HepG2 (cell line): Measurements from ENCODE around the gene NGLY1. TPM values are rescaled to one million over a fixed set of nuclear protein-coding genes. Genes with fewer than 3 reads are reported as not detected.

Experiments
- ATAC-seq: fragments of 200-7000 bp; cut with Tn5 transposase; 3 replicates; pipeline ENCODE4 v1.9.1; 2020; ENCODE audit warnings: mild to moderate bottlenecking, moderate library complexity
- BruUV-seq: library from RNA; stranded (reverse); fragments of 400-500 nt; replicated peaks from 2 replicates; lab custom pipeline; 2021; lab: Mats Ljungman, UMichigan
- CTCF ChIA-PET: fragments of 300-600 bp; formaldehyde crosslinking; extraction: SDS; loops from one replicate; lab custom pipeline; 2021; ENCODE audit warnings: low total read pairs, inconsistent platforms, low intra/inter-chr PET ratio; lab: Yijun Ruan, JAX
- POLR2A ChIA-PET: fragments of 350-600 bp; sonication (Branson Sonifier 250); formaldehyde crosslinking; loops from one replicate; lab custom pipeline; 2020; ENCODE audit warnings: antibody characterized with exemption, inconsistent platforms; lab: Yijun Ruan, JAX
- DNase-seq: peaks from one replicate; pipeline ENCODE4 v3.0.0-alpha.2; 2015; ENCODE audit warnings: low spot score
- FAIRE-seq: peaks from 3 replicates; lab custom pipeline; 2011; peaks lifted over from hg19 to GRCh38; lab: Jason Lieb, UNC
- H2AFZ ChIP-seq: one replicate; pipeline ENCODE4 v1.6.1; 2011; ENCODE audit warnings: low read length, inconsistent platforms
- H3K27ac ChIP-seq: fragments of 300-600 bp; 3 replicates; pipeline ENCODE4 v1.8.0; 2011; ENCODE audit warnings: mixed run types, mild to moderate bottlenecking, mixed read lengths, low read length, inconsistent platforms; ENCODE audit not compliant: insufficient read depth; ENCODE audit errors: extremely low read length
- H3K27me3 ChIP-seq, 2 experiments: fragments of 200-600 bp in 1 of 2; 2 replicates in 1 of 2; 3 replicates in 1 of 2; pipeline versions ENCODE4 v1.6.0 to v1.8.0; 2011; ENCODE audit warnings: low read length in 2 of 2, mild to moderate bottlenecking in 2 of 2, moderate library complexity in 2 of 2, inconsistent platforms in 1 of 2; ENCODE audit not compliant: insufficient read depth in 2 of 2, control insufficient read depth in 1 of 2
- H3K36me3 ChIP-seq, 2 experiments: fragments of 200-600 bp in 1 of 2; replicated peaks in 1 of 2; 2 replicates in 1 of 2; 3 replicates in 1 of 2; pipeline versions ENCODE4 v1.5.1 to v1.8.0; 2011; ENCODE audit warnings: low read length in 2 of 2, inconsistent platforms in 1 of 2; ENCODE audit not compliant: insufficient read depth in 2 of 2, control insufficient read depth in 1 of 2
- H3K4me1 ChIP-seq: 2 replicates; pipeline ENCODE4 v1.5.1; 2012; ENCODE audit warnings: low read length, inconsistent platforms; ENCODE audit not compliant: insufficient read depth
- H3K4me2 ChIP-seq: 2 replicates; pipeline ENCODE4 v1.6.0; 2011; ENCODE audit warnings: low read depth, low read length, inconsistent platforms
- H3K4me3 ChIP-seq, 3 experiments: fragments of 200-600 bp in 1 of 3; sonication (generic), shearing (Covaris generic) in 1 of 3; replicated peaks in 1 of 3; 2 replicates each; pipeline ENCODE4 v1.5.1; 2011 to 2016; ENCODE audit warnings: low read length in 3 of 3, inconsistent platforms in 2 of 3, low read depth in 2 of 3, mild to moderate bottlenecking in 2 of 3, control low read depth in 1 of 3, mixed read lengths in 1 of 3; ENCODE audit not compliant: insufficient read depth in 1 of 3
- H3K79me2 ChIP-seq: one replicate; pipeline ENCODE4 v1.6.1; 2011; ENCODE audit warnings: low read length, inconsistent platforms; ENCODE audit not compliant: insufficient read depth
- H3K9ac ChIP-seq: 2 replicates; pipeline ENCODE4 v1.6.0; 2011; ENCODE audit warnings: mild to moderate bottlenecking, low read depth, low read length, inconsistent platforms; ENCODE audit not compliant: insufficient read depth
- H3K9me3 ChIP-seq: 2 replicates; pipeline ENCODE4 v1.5.1; 2012; ENCODE audit warnings: mild to moderate bottlenecking, low read length
- H4K20me1 ChIP-seq: 2 replicates; pipeline ENCODE4 v1.6.0; 2011; ENCODE audit warnings: inconsistent platforms, mild to moderate bottlenecking, low read length, moderate library complexity; ENCODE audit not compliant: insufficient read depth
- FOXK2 ChIP-seq: fragments of 450-650 bp; IDR thresholded peaks from 2 replicates; pipeline ENCODE4 v1.6.1; 2016
- FUBP1 ChIP-seq: sonication (generic); formaldehyde crosslinking; IDR thresholded peaks from 2 replicates; pipeline ENCODE4 v1.5.1; 2020; ENCODE audit warnings: missing genetic modification reagents, mild to moderate bottlenecking, borderline replicate concordance
- ISL2 ChIP-seq: sonication (generic); formaldehyde crosslinking; IDR thresholded peaks from 2 replicates; pipeline ENCODE4 v1.5.0; 2020; ENCODE audit warnings: missing genetic modification reagents
- MAZ ChIP-seq, 2 experiments: sonication (generic) in 1 of 2; formaldehyde crosslinking in 1 of 2; IDR thresholded peaks; 2 replicates each; pipeline versions ENCODE4 v1.5.0 to v1.6.1; 2012 to 2020; ENCODE audit warnings: low read depth in 2 of 2, mild to moderate bottlenecking in 2 of 2, borderline replicate concordance in 1 of 2, improper control_type of control experiment in 1 of 2, low read length in 1 of 2, missing genetic modification reagents in 1 of 2, moderate library complexity in 1 of 2
- NKX3-1 ChIP-seq: sonication (generic); formaldehyde crosslinking; IDR thresholded peaks from 2 replicates; pipeline ENCODE4 v1.5.0; 2020; ENCODE audit warnings: missing genetic modification reagents
- NRL ChIP-seq: sonication (generic); formaldehyde crosslinking; IDR thresholded peaks from 2 replicates; pipeline ENCODE4 v1.5.0; 2020; ENCODE audit warnings: missing genetic modification reagents, mild to moderate bottlenecking, moderate library complexity, borderline replicate concordance
- ZMAT3 ChIP-seq: sonication (generic); formaldehyde crosslinking; conservative IDR thresholded peaks from 2 replicates; pipeline ENCODE4 v1.7.0; 2021; ENCODE audit warnings: missing genetic modification reagents
- ZNF430 ChIP-seq: sonication (generic); formaldehyde crosslinking; IDR thresholded peaks from 2 replicates; pipeline ENCODE4 v1.9.0; 2021; ENCODE audit warnings: mild to moderate bottlenecking, missing genetic modification reagents
- ZNF883 ChIP-seq: sonication (generic); formaldehyde crosslinking; IDR thresholded peaks from 2 replicates; pipeline ENCODE4 v1.5.1; 2020; ENCODE audit warnings: mild to moderate bottlenecking, missing genetic modification reagents; ENCODE audit errors: not compliant biosample characterization
- WGBS: methylation state at CpG from one replicate; pipeline ENCODE4 v1.1.6; 2017; ENCODE audit warnings: low lambda C conversion rate; 5-methylcytosine and 5-hydroxymethylcytosine counted together
- in situ Hi-C: cut with HindIII; loops from 2 replicates; pipeline ENCODE4 v1.10.0; 2017; ENCODE audit warnings: low pct_unique_long_range_greater_than_20kb; ENCODE audit not compliant: extremely low pct_ligation_motif_present
- intact Hi-C: fragments of 100-400 bp; cut with micrococcal nuclease; formaldehyde crosslinking; loops from one replicate; pipeline ENCODE4 v1.10.0; 2022; ENCODE audit not compliant: unreplicated experiment
- polyA plus RNA-seq, 8 experiments: library from polyadenylated mRNA; depleted of rRNA in 3 of 8; stranded (reverse) in 7 of 8; unstranded in 1 of 8; fragments of >200 nt; fragmentation: Illumina TruSeq in 4 of 8; extraction: Trizol in 4 of 8; gene quantifications; 2 replicates each; pipeline versions ENCODE4 v1.2.1 to v1.2.3, GENCODE V29; 2011 to 2016; ENCODE audit warnings: low read depth in 4 of 8, missing spikeins in 1 of 8, mixed read lengths in 1 of 8; ENCODE audit not compliant: insufficient read depth in 1 of 8
- total RNA-seq, 5 experiments: library from RNA; depleted of rRNA; stranded (reverse); fragments of >200 nt; fragmentation: Illumina TruSeq; extraction: Trizol; gene quantifications; 2 replicates each; pipeline ENCODE4 v1.2.3, GENCODE V29; 2016; ENCODE audit warnings: low read depth in 1 of 5

The NGLY1 gene
- total and polyA plus RNA-seq, 2 of the 13 experiments (the other 11 are each of a cell fraction or from before 2014, with no cell fraction given), result 28.2 to 44.5 TPM

GRCh38 chr3:25781758-25782594, 1.3 kb downstream of the NGLY1 start:
- H3K4me1 ChIP-seq, result peaks cover 45% of the 10 kb centered on the region
- ATAC-seq, result no peak
- peak overlapping the region; percentile 76 for H3K4me2 ChIP-seq
- WGBS, result 27% methylated on average over 3 of the region's 3 CpGs
- H4K20me1 ChIP-seq, result no peaks in the 10 kb centered on the region
- no peak overlapping the region for H2AFZ ChIP-seq
- H3K36me3 ChIP-seq, result peaks cover 2 to 9% of the 10 kb centered on the region in 2 experiments; a peak in 1 of 5 replicates
- peak overlapping the region; percentile 91 to 99 (median 93) for H3K4me3 ChIP-seq
- H3K9me3 ChIP-seq, result no peaks in the 10 kb centered on the region
- ChIA-PET CTCF (no interaction called here), POLR2A (no interaction called here)
- intact Hi-C loops (loop anchor here (5.0 kb wide), 1 partner anchor 135 kb away; no protein-coding TSS in a partner anchor), in situ Hi-C loops (loop anchor here (25.0 kb wide), 1 partner anchor 120 kb away; the partner anchor contains the start of gene TOP2B)
- BruUV-seq, result TSS peak; percentile 56
- peak overlapping the region; percentile 88 for H3K9ac ChIP-seq
- peaks cover 35% of the 10 kb centered on the region for H3K79me2 ChIP-seq
- no peaks in the 10 kb centered on the region for H3K27me3 ChIP-seq
- no peak for DNase-seq
- no peak overlapping the region for H3K27ac ChIP-seq
- FAIRE-seq, result no peak
- TF ChIP-seq ISL2 (CRISPR knock-in tag) (no peak), FOXK2 (no peak), NRL (CRISPR knock-in tag) (no peak), MAZ (IDR thresholded peaks at IDR 0.05; ENCODE audit: borderline replicate concordance, low read depth, low read length) (no peak), MAZ (CRISPR knock-in tag; IDR thresholded peaks at IDR 0.05; ENCODE audit: low read depth) (no peak), FUBP1 (CRISPR knock-in tag) (no peak), ZNF430 (no peak), NKX3-1 (CRISPR knock-in tag) (no peak), ZMAT3 (CRISPR knock-in tag) (no peak), ZNF883 (CRISPR knock-in tag) (no peak)
- TF ChIP-seq, all 625 proteins: peak for 0
